Limb (tissue), 2 donors: ENCODE results near the gene WIZ.
A peak's percentile ranks its signal among the peaks of the same experiment; 100 is the strongest.
"Not testable (repeated sequence)": the region's sequence is repeated elsewhere in the genome, so short reads cannot be mapped to it uniquely, and the experiment has no call there.

Experiments
- DNase-seq, 2 donors: peaks; one replicate each; pipeline ENCODE4 v3.0.0-alpha.2; 2016; ENCODE audit errors: extremely low spot score in 2 of 2

The WIZ gene, protein sequence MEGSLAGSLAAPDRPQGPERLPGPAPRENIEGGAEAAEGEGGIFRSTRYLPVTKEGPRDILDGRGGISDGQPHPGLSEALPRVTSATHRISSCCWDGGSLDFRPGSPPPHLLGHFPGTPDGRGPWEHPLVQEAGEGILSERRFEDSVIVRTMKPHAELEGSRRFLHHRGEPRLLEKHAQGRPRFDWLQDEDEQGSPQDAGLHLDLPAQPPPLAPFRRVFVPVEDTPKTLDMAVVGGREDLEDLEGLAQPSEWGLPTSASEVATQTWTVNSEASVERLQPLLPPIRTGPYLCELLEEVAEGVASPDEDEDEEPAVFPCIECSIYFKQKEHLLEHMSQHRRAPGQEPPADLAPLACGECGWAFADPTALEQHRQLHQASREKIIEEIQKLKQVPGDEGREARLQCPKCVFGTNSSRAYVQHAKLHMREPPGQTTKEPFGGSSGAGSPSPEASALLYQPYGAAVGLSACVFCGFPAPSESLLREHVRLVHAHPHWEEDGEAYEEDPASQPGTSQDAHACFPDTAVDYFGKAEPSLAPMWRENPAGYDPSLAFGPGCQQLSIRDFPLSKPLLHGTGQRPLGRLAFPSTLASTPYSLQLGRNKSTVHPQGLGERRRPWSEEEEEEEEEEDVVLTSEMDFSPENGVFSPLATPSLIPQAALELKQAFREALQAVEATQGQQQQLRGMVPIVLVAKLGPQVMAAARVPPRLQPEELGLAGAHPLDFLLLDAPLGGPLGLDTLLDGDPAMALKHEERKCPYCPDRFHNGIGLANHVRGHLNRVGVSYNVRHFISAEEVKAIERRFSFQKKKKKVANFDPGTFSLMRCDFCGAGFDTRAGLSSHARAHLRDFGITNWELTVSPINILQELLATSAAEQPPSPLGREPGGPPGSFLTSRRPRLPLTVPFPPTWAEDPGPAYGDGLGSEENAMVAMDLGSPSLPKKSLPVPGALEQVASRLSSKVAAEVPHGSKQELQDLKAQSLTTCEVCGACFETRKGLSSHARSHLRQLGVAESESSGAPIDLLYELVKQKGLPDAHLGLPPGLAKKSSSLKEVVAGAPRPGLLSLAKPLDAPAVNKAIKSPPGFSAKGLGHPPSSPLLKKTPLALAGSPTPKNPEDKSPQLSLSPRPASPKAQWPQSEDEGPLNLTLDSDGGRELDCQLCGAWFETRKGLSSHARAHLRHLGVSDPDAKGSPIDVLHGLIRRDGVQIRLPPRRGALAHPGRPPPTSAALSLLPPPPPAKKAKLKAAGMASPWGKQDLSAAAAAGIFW (N-terminal part only)

DNA sequence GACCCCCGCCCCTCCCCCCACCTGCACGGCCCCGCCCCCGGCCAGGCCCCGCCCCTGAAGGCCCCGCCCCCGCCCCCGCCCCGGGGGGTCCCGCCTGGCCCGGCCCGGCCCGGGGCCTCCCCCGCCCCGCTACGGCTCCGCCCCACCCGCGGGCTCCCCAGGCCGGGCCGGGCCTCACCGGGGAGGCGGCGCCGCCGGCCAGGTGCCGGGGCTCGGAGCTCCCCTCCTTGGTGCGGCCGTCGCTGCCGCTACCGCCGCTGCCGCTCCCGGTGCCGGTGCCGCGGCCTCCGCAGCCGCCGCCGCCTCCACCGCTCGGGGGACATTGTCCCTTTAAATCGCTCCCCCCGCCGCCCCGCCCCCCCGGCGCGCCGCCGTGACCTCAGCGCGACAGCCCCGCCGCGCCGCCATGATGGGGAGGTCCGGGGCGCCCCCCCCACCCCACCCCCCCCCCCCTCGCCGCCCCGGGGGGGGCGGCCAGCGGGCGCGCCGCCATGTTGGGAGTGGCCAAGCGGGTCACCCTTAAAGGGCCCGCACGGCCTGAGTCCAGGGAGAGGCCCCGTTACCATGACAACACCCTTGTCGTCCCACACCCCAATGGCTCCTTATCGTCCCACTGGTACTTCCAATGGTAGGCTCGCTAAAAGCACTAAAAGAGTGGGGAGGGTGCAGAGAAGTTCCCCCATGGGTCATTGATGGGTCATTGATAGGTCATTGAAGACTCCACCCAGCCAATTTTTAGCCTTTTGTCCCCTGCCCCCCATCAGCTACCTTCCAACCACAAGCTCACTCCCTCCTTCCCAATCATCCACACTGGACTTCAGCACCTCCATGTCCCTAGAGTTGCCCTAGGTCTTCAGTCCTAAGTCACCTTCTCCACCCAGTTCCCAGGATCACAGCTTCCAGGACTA, at the start of gene WIZ:
Gene WIZ (minus strand): TSS at position 337 of the 908 bp plus-strand sequence. CDS start 1,649 bp downstream, outside the sequence.
- DNase-seq, result peak; percentile 55 to 96

GRCh38 chr19:15498910-15499309, 49.2 kb upstream of the WIZ start:
- no peak for DNase-seq

DNA sequence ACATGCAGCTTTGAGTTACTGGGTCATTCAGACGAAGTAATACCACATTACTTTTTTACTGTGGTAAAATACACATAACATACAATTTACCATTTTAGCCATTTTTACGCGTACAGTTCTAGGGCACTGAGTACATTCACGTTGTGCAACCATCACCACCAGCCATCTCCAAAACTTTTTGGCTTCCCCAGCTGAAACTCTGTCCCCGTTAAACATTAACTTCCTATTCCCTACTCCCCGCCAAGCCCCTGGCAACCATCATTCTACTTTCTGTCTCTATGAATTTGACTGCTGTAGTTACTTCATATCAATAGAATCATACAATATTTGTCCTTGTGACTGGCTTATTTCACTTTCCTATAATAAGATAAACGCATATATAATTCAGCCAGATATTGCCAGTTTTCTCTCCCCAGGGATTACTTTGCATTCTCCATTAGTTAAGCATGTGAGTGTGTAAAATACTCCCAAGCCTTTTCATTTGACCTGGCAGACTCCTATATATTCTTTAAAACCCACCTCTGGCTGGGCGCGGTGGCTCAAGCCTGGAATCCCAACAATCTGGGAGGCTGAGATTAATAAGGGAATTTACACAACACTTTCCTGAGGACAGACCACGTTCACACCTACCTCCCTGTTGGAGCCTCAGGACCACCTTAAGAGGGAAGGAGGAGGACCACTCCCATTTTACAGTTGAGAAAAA, 48.6 kb upstream of the WIZ start:
- no peak for DNase-seq

- no peak for DNase-seq
Observed at GRCh38 chr19:15495151-15495550, 45.4 kb upstream of the WIZ start.

- no peak for DNase-seq
Observed at GRCh38 chr19:15488489-15489226, 38.9 kb upstream of the WIZ start.

DNA sequence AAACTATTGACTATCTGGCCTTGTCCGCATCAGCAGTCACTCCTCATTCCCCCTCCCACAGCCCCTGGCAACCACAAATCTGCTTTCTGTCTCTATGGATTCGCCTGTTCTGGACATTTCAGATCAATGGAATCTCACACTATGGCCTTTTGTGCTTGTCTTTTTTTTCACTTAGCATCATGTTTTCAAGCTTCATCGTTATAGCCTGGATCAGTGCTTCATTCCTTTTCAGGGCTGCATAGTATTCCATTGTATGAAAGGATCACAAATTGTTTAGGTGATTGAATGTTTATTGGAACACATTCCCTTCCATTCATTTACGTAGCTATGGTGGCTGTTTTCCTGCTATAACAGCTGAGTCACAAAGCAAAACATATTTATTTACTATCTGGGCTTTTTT, 37.3 kb upstream of the WIZ start:
- DNase-seq, result no peak

- DNase-seq, result not testable (repeated sequence)
Observed at GRCh38 chr19:15485768-15486167, 36.0 kb upstream of the WIZ start.

- DNase-seq, result not testable (repeated sequence)
Observed at GRCh38 chr19:15480996-15481395, 31.2 kb upstream of the WIZ start.

DNA sequence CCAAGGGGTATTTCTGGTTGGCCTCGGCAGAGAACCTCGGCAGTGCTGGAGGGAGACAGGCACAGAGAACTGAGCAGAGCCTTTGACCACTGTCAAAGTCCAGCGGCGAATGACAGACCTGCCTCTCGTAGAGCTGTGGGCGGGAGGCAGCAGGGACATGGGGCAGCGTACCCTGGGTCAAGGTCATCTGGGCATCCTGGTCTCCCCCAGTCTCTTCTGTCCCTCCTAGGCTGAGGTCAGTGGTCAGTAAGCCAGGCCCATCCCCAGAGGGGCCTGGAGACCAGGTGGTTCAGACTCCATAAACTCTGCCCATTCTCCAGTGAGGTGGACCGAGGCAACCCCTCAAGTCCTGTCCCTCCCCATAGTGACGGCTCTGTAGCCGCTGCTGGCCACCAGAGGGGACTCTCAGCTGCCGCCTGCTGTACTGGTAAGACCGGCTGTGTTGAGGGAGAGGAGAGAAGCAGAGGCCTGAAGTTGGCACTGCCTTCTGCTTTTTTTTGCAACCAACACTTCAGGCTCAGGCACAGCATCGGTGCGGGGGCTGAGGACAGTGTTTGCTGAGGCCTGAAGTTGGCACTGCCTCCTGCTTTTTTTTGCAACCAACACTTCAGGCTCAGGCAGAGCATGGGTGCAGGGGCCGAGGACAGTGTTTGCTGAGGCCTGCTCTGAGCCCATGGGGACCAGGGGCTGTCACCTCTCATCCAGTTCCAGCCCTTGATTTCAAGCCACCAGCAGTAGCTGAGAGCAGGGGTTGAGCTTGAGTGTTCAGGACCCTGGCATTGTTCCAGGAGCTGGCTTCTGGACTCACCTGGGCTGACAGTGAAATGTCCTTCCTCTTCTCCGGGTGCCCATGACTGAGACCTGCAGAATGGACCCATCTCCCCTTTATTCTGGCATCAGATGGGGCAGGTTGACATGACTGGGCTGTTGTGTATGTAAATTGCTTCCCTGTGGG, 29.9 kb upstream of the WIZ start, which contains the start of gene PGLYRP2:
Gene PGLYRP2 (minus strand): TSS at position 111 of the 955 bp plus-strand sequence. CDS start 130 bp downstream, outside the sequence.
- no peak for DNase-seq

DNA sequence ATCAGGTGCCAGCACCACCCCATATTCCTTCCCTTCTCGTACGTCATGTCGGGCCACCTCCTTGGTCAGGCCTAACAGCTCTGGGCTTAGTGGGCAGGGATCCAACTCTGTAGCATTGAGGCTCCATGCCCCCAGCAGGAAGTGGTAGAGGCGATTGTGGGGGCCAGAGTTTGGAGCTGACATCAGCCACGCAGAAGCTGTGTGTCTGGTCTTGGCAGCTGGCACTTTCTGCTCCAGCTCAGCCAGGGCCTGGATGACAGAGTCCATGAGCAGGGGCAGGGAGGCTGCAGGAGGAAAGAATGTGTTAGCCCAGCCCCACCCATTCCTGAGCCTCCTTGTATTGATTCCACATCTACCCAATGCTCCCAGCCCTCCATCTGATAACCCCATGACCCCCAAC, 26.6 kb upstream of the WIZ start:
- DNase-seq, result no peak

GRCh38 chr19:15475611-15476010, 25.9 kb upstream of the WIZ start:
- DNase-seq, result no peak

- no peak for DNase-seq
Observed at GRCh38 chr19:15475169-15475568, 25.4 kb upstream of the WIZ start.

DNA sequence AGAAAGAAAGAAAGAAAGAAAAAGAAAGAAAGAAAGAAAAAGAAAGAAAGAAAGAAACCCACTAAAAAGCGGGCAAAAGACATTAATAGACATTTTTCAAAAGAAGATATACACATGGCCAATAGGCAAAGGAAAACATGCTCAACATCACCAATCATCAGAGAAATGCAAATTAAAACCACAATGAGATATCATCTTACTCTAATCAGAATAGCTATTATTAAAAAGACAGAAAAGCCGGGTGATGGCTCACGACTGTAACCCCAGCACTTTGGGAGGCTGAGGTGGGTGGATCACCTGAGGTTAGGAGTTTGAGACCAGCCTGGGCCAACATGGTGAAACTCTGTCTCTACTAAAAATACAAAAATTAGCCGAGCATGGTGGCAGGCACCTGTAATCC, 24.1 kb upstream of the WIZ start:
- not testable (repeated sequence) for DNase-seq

GRCh38 chr19:15471639-15472101, 21.9 kb upstream of the WIZ start:
- no peak for DNase-seq

DNA sequence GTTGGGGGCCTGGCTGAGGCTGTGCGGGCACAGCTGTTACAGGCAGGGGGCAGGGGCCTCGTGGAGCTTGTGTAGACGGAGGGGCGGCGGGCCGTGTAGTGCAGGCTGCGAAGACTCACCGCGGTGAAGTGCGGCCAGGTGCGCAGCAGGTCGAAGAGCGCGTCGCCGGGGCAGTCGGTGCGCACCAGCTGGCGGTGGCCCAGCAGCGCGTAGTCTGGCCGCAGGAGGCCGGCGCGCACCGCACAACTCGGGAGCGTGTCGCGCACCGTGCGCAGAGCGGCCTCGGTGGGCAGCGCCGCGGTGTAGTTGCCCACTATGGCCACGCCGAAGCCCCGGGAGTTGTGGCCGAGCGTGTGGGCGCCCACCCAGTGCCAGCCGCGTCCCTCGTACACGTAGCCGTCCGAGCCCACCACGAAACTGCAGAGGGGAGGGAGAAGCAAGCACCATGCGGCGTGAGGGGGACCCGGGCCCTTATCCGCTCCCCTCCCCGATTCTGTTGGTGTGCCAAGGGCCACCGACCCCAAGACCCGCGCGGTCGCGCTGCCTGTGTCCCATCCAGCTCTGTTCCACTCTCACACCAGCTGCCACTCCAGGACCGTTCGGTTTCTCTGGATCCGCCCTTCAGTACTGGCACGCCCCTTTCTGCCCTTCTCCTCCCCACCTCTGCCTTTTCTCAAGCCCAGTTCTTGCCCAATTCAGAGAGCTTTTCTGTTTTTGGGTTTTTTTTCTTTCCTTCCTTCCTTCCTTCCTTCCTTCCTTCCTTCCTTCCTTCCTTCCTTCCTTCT, 19.9 kb upstream of the WIZ start:
- no peak for DNase-seq

GRCh38 chr19:15468675-15469512, 19.1 kb upstream of the WIZ start:
- no peak for DNase-seq
